Thyroid gland (tissue), 4 donors: Measurements from ENCODE around the gene TCF7. TPM values are rescaled to one million over a fixed set of nuclear protein-coding genes. Genes with fewer than 3 reads are reported as not detected.

ENCODE experiments used
- DNase-seq, 2 donors: peaks; one replicate each; pipeline ENCODE4 v3.0.0-alpha.2; 2019
- H3K27ac ChIP-seq, 3 donors: fragments of 200-600 bp; sonication (generic); 1 replicate in 2 of 3; 2 replicates in 1 of 3; pipeline ENCODE4 v1.5.1; 2016 to 2019; ENCODE audit warnings: mild to moderate bottlenecking in 1 of 3, moderate library complexity in 1 of 3
- H3K27me3 ChIP-seq: fragments of 200-600 bp; sonication (generic); one replicate; pipeline ENCODE4 v1.5.1; 2019
- H3K36me3 ChIP-seq, 2 donors: fragments of 200-600 bp; sonication (generic); one replicate each; pipeline ENCODE4 v1.5.1; 2016 to 2019
- H3K4me1 ChIP-seq, 2 donors: fragments of 200-600 bp; sonication (generic); one replicate each; pipeline ENCODE4 v1.5.1; 2017 to 2019
- H3K4me3 ChIP-seq, 3 donors: fragments of 200-600 bp; sonication (generic); replicated peaks in 1 of 3; 1 replicate in 2 of 3; 2 replicates in 1 of 3; pipeline ENCODE4 v1.5.1; 2016; ENCODE audit warnings: mild to moderate bottlenecking in 1 of 3
- H3K9me3 ChIP-seq: fragments of 200-600 bp; sonication (generic); one replicate; pipeline ENCODE4 v1.5.1; 2017
- CTCF ChIP-seq, 6 experiments: fragments of 200-600 bp in 3 of 6; fragments of 450-650 bp in 3 of 6; sonication (generic) in 3 of 6; IDR thresholded peaks; one replicate each; pipeline ENCODE4 v1.5.1; 2016 to 2019; ENCODE audit warnings: antibody characterized with exemption in 6 of 6, mild to moderate bottlenecking in 2 of 6, inconsistent platforms in 1 of 6, moderate library complexity in 1 of 6
- POLR2A ChIP-seq, 2 donors: fragments of 450-650 bp; IDR thresholded peaks; one replicate each; pipeline ENCODE4 v1.6.1; 2017; ENCODE audit warnings: antibody characterized with exemption in 2 of 2, mild to moderate bottlenecking in 2 of 2, moderate library complexity in 1 of 2
- WGBS, 2 donors: methylation state at CpG; one replicate each; pipeline ENCODE4 v1.1.5; 2017; 5-methylcytosine and 5-hydroxymethylcytosine counted together
- intact Hi-C: fragments of 100-400 bp; cut with DNase I; formaldehyde crosslinking; loops from one replicate; pipeline ENCODE4 v1.15.1; 2023
- total RNA-seq, 4 donors: library from RNA; depleted of rRNA; stranded (reverse); fragments of >200 nt; gene quantifications; one replicate each; pipeline ENCODE4 v1.2.3, GENCODE V29; 2016

The TCF7 gene
- total RNA-seq, 4 donors from 2014 or later = 7.4 to 11.8 (median 8.9) TPM

DNA sequence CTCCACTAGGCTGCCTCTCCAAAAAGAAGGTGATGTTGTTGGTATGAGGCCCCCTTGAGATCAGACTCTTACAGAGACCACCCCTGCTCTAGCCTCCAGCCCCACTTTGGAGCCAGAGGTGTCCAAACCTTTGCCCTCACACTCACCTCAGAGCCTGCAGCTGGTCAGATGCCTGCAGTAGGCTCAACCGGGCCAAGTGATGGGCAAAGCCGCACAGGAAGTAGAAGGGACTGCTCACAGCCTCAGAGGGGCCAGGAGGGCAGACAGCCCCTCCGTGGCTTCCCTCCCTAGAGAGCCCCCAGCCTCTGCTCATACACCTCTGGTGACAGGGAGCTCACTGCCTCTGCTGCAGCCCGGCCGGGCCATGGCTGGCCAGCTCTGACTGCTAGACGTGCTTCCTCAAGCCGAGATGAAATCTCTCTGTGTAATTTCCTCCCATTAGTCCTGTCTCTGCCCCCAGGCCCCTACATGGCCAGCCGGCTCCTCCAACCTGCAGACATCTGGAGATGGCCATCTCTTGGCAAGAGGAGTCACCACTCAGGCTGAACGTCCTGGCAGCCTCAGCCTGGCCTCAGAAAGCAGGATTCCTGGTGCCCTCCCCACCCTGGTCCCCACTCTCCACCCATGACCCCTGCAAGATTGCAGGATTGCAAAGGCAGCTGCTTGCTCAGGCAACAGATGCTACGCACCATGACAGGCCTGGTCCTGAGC is 7.3 kb upstream of the TCF7 start:
- no peaks in the 10 kb centered on the region for H3K36me3 ChIP-seq
- 85 to 89% methylated on average over 4 to 9 of the region's 10 CpGs for WGBS, 2 donors
- DNase-seq = no peak
- no peak overlapping the region for H3K27ac ChIP-seq
- TF ChIP-seq CTCF (IDR thresholded peaks at IDR 0.05) = no peak
- TF ChIP-seq POLR2A (IDR thresholded peaks at IDR 0.05) = no peak
- no peak overlapping the region for H3K4me3 ChIP-seq
- intact Hi-C loops = no loop called here
- H3K27me3 ChIP-seq = no peaks in the 10 kb centered on the region
- peaks cover 11 to 13% of the 10 kb centered on the region in 2 donors for H3K4me1 ChIP-seq
- H3K9me3 ChIP-seq = no peaks in the 10 kb centered on the region

- Histone ChIP-seq H3K27ac (no peak overlapping the region), H3K4me1 (peaks cover 14 to 17% of the 10 kb centered on the region in 2 donors), H3K9me3 (no peaks in the 10 kb centered on the region), H3K36me3 (no peaks in the 10 kb centered on the region), H3K27me3 (no peaks in the 10 kb centered on the region), H3K4me3 (no peak overlapping the region)
- no peak for DNase-seq
- intact Hi-C loops = no loop called here
- 95 to 98% methylated on average over 3 of the region's 3 CpGs for WGBS, 2 donors
- TF ChIP-seq CTCF (IDR thresholded peaks at IDR 0.05) (no peak), POLR2A (IDR thresholded peaks at IDR 0.05) (no peak)
Observed at GRCh38 chr5:134107779-134108178, 6.7 kb upstream of the TCF7 start.

DNA sequence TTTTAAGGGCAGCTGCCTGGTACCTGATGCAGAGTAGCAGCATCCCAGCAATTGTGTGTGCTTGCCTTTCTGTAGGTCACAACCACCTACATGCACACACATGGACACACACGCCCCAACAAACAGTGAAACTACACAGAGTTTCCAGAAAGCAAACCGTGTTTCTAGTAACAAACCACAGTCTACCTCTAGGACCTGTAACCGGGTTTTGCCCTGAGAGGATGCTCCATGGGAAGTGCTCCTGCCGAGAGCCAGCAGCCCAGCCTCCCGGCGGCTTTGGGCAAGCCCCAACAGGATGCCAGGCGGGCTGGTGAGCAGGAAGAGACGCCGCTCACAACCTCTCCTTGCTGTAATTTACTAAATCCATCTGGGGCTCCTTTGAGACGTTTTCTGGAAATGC is 4.1 kb upstream of the TCF7 start:
- no peak for TF ChIP-seq POLR2A (IDR thresholded peaks at IDR 0.05)
- no peak for TF ChIP-seq CTCF (IDR thresholded peaks at IDR 0.05)
- 72 to 76% methylated on average over 10 of the region's 10 CpGs for WGBS, 2 donors
- Histone ChIP-seq H3K27ac (no peak overlapping the region), H3K4me1 (peaks cover 30 to 32% of the 10 kb centered on the region in 2 donors), H3K9me3 (no peaks in the 10 kb centered on the region), H3K36me3 (no peaks in the 10 kb centered on the region), H3K4me3 (no peak overlapping the region), H3K27me3 (no peaks in the 10 kb centered on the region)
- DNase-seq = no peak
- intact Hi-C loops = no loop called here

DNA sequence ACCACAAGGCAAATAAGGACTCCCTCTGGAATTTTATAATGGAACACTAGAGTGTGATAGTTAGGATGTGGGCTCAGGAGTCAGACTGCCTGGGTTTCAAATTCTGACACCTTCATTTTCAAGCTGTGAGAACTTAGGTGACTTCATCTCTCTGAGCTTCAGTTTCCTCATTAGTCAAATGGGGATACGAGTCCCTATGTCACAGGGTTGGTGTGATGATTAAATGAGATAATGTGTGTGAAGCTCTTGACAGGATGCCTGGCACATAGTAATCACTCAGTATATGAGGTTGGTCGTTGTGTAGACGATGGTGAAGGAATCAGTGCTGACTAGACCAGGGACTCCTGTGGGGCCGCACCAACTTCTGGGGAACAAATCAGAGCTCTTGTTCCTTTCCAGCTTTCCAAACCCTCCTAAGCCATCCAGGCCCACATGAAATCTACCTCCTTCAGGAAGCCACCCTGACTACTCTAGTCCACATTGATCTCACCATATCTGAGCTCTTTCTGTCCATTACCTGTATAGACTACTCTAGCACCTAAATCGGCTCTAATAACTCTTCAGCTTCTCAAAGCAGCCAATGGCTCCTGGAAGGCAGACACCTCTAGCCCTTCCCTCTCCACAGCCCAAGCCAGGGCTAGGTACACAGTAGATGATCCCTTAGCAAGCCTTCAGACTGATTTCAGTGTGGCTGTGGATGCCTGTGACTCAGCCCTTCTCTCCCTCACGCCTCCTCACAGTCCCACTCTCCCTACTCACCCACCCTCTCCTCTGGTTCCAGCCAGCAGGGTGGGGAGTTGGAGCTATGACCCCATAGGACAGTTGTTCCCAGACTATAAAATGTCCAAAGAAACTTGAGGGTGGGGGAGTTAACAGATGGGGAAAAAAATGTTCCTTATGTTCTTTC is 2.5 kb upstream of the TCF7 start:
- Histone ChIP-seq H3K4me1 (peaks cover 30 to 40% of the 10 kb centered on the region in 2 donors), H3K4me3 (no peak overlapping the region), H3K27ac (peak overlapping the region; percentile 83 to 85 (median 85)), H3K9me3 (no peaks in the 10 kb centered on the region), H3K27me3 (no peaks in the 10 kb centered on the region), H3K36me3 (no peaks in the 10 kb centered on the region)
- TF ChIP-seq POLR2A (IDR thresholded peaks at IDR 0.05) (no peak), CTCF (IDR thresholded peaks at IDR 0.05) (no peak)
- intact Hi-C loops = no loop called here
- WGBS, 2 donors = 74 to 78% methylated on average over 6 of the region's 6 CpGs
- peak; percentile 61 to 63 for DNase-seq
